Measurements from ENCODE around the gene AKT1S1.

AKT1S1 gene

DNA sequence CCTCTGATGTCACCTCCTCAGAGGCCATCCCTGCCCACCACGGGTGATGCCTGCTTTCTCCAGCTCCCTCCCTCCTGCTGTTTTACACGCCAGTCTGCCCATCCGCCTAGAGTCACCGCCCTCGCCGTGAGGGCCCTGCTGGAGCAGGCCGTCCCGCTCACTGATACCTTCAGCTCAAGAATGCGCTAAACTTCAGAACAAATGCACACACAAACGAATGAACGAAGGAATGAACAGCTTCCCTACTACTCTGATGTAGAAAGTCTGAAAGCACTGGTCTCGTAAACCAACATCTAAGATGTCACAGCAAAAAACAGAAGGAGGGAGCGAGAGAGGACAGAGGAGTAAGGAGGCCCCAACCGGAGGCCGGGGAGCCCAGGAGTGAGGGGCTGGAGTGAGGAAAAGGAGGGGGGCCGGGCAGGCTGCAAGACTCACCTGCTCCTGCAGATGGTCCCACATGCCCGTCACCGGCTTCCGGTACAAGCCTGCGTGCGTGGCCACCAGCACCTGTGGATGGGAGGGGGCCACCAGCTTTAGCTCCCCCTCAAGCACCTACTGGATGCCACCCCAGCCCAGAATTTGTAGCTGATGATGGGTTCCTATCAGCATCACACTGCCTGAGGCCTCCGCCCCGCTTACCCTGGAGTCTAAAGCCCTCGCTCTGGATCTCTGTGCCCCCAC lies 13.8 kb downstream of the AKT1S1 start:
- Histone ChIP-seq H3K36me3 (peaks cover 69% of the 10 kb centered on the region), H3K4me1 (peaks cover 25% of the 10 kb centered on the region), H3K4me3 (ENCODE audit: low read depth, low read length) (no peak overlapping the region), H3K27me3 (no peaks in the 10 kb centered on the region), H3K9me3 (no peaks in the 10 kb centered on the region; the same call in 1 of the 2 replicates)
- no peak for DNase-seq
- TF ChIP-seq, protein P1, sequence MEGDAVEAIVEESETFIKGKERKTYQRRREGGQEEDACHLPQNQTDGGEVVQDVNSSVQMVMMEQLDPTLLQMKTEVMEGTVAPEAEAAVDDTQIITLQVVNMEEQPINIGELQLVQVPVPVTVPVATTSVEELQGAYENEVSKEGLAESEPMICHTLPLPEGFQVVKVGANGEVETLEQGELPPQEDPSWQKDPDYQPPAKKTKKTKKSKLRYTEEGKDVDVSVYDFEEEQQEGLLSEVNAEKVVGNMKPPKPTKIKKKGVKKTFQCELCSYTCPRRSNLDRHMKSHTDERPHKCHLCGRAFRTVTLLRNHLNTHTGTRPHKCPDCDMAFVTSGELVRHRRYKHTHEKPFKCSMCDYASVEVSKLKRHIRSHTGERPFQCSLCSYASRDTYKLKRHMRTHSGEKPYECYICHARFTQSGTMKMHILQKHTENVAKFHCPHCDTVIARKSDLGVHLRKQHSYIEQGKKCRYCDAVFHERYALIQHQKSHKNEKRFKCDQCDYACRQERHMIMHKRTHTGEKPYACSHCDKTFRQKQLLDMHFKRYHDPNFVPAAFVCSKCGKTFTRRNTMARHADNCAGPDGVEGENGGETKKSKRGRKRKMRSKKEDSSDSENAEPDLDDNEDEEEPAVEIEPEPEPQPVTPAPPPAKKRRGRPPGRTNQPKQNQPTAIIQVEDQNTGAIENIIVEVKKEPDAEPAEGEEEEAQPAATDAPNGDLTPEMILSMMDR (IDR thresholded peaks at IDR 0.05; ENCODE audit: low read depth, low read length) = no peak

- H3K4me1 ChIP-seq = peaks cover 25% of the 10 kb centered on the region
- H3K27me3 ChIP-seq = no peaks in the 10 kb centered on the region
- peaks cover 76% of the 10 kb centered on the region for H3K36me3 ChIP-seq
- TF ChIP-seq, protein P1 (IDR thresholded peaks at IDR 0.05; ENCODE audit: low read depth, low read length) = peak; percentile 38
- no peak overlapping the region for H3K4me3 ChIP-seq (ENCODE audit: low read depth, low read length)
- DNase-seq = peak; percentile 72
- H3K9me3 ChIP-seq = no peaks in the 10 kb centered on the region; the same call in 1 of the 2 replicates
These were observed 14.5 kb downstream of the AKT1S1 start for GRCh38 chr19:49862391-49863253.

DNA sequence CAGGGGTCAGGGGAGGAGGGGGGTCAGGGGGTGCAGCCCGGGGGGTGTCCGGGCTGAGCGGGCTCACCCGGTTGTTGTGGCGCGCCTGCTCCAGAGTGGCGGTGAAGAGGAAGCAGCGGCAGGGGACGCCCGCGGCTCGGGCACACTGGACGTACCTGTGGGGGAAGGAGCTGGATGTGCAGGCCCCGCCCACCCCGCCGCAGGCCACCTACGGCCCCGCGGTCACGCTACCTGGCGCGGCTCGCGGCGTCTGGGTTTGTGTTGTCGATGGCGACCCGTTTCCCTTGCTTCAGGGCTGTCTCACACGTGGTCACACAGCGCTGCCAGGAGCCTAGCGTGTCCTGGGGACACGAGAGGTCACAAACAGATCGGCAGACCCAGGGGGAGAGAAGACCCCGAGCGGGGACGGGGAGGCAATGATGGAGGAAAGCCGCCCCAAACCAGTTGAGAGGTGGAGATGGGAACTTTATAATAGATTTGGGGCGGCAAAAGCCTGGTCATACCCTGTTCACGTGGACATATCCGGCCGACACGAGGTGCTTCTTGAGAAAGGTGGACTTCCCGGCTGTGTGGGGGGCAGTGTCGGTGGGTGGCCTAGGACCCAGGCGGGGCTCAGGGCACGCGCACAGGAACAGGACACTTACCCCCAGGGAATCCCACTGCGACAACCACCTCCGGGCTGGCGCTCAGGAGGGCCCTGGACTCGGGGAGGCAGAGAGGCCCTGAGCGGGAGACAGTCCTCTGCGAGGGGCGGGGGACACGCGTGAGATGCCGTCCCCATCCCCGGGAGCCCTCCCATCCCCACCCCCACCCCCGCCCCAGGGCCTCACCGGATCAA lies 15.4 kb downstream of the AKT1S1 start:
- peaks cover 85% of the 10 kb centered on the region for H3K36me3 ChIP-seq
- peaks cover 25% of the 10 kb centered on the region for H3K4me1 ChIP-seq
- TF ChIP-seq, protein P1 (IDR thresholded peaks at IDR 0.05; ENCODE audit: low read depth, low read length) = no peak
- no peaks in the 10 kb centered on the region; the same call in 1 of the 2 replicates for H3K9me3 ChIP-seq
- H3K4me3 ChIP-seq (ENCODE audit: low read depth, low read length) = no peak overlapping the region
- no peaks in the 10 kb centered on the region for H3K27me3 ChIP-seq
- no peak for DNase-seq

DNA sequence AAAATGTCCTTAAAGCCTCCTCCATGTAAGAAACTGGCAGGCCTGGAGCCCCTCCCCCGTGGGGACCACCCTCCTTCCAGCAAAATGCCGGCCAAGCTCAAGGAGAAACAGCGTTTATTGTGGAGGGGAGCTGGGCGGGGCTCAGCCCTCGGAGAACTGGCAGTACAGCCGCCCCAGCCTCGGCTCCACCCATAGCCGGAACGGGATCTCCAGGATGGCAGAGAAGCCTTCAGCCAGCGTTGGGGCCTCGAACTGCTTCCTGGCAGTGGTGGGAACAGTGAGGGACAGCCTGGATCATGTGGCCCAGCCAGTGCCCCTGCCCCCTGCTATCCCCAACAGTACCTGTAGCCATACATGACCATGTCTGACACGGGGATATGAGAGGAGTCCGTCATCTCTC lies 16.0 kb downstream of the AKT1S1 start:
- Histone ChIP-seq H3K36me3 (peaks cover 86% of the 10 kb centered on the region), H3K4me3 (ENCODE audit: low read depth, low read length) (no peak overlapping the region)

DNA sequence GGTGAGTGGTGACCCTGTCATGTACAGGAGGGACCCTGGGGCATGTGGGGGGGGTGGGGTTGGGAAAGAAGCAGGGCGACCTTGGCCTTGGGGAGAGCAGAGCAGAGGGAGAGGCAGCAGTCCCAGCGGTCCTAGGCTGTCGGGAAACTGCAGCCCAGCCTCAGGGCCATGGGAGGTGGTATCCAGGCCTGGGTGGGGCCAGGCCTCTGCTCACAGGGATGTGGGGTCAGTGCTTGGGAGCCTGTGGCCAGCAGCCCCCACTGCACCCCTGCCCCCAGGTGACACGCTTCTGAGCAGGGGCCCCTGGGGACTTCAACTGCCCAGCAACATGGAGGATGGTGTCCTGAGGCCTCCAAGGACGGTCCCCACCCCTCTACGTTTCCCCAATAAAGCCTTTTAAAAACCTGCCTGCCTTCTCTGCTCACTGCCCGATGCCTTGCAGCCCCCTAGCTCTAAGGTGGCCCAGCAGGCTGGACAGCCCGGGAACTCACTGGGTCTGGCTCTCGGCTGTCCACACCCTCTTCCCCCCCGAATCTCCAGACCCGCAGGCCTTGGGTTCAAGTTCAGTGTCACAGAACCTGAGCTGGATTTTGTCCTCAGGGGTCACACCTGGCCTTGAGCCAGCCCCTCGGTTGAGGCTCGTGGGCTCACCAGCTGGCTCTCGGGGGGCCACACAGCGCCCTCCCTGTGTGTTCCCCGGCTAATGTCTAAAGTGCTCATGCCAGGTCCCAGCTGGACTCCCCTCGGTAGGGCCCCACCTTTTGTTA lies 16.6 kb downstream of the AKT1S1 start:
- Histone ChIP-seq H3K9me3 (no peaks in the 10 kb centered on the region; the same call in 1 of the 2 replicates), H3K4me1 (peaks cover 14% of the 10 kb centered on the region), H3K36me3 (peaks cover 90% of the 10 kb centered on the region), H3K4me3 (ENCODE audit: low read depth, low read length) (no peak overlapping the region), H3K27me3 (no peaks in the 10 kb centered on the region)
- TF ChIP-seq, protein P1 (IDR thresholded peaks at IDR 0.05; ENCODE audit: low read depth, low read length) = no peak
- no peak for DNase-seq

More for the DNA sequence above, 16.0 kb downstream of the AKT1S1 start:
- Histone ChIP-seq H3K27me3 (no peaks in the 10 kb centered on the region), H3K9me3 (no peaks in the 10 kb centered on the region; the same call in 1 of the 2 replicates), H3K4me1 (peaks cover 19% of the 10 kb centered on the region)
- no peak for DNase-seq
- TF ChIP-seq, protein P1 (IDR thresholded peaks at IDR 0.05; ENCODE audit: low read depth, low read length) = no peak
